Measurements from ENCODE around the gene AFF2.
"Not testable (repeated sequence)": the region's sequence is repeated elsewhere in the genome, so short reads cannot be mapped to it uniquely, and the experiment has no call there.

AFF2 gene

GRCh38 chrX:148903176-148903575 is 402.8 kb downstream of the AFF2 start:
- H3K4me1 ChIP-seq (ENCODE audit: insufficient read depth, low read length), result no peaks in the 10 kb centered on the region
- H3K9me3 ChIP-seq (ENCODE audit: insufficient read depth, low read depth, low read length), result no peaks in the 10 kb centered on the region
- 97% methylated on average over 2 of the region's 3 CpGs for WGBS

GRCh38 chrX:148904421-148905111 is 404.1 kb downstream of the AFF2 start:
- no peaks in the 10 kb centered on the region for H3K36me3 ChIP-seq (ENCODE audit: insufficient read depth, low read length)

More at GRCh38 chrX:148903176-148903575, 402.8 kb downstream of the AFF2 start:
- Histone ChIP-seq H3K4me3 (ENCODE audit: low read length) (no peak overlapping the region), H3K27me3 (ENCODE audit: insufficient read depth, low read length) (no peaks in the 10 kb centered on the region), H3K27ac (ENCODE audit: low read depth, low read length) (no peak overlapping the region), H3K36me3 (ENCODE audit: insufficient read depth, low read length) (no peaks in the 10 kb centered on the region), H3K9ac (ENCODE audit: low read depth, low read length) (no peak overlapping the region)

DNA sequence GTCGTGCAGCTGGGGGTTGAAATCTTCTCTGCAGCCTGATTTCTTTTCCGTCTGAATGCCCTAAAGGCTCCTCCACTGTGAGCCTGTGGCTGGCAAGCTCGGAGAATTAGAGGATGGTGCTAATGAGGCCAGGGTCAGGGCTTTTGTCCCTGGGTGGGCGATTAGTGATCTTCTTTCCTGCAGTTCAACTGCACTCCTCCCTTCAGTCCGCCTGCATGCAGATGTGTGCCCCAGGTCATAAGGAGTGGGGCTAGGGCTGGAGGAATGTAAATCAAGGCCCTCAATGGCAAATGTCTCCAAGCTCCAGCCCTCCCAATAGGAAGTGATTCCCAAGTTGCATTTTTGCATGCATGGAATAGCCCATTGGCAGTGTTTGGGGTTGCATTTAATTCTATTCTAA is 405.0 kb downstream of the AFF2 start:
- no peak overlapping the region for H3K4me3 ChIP-seq (ENCODE audit: low read length)
- H3K27me3 ChIP-seq (ENCODE audit: insufficient read depth, low read length), result no peaks in the 10 kb centered on the region
- no peak overlapping the region for H3K9ac ChIP-seq (ENCODE audit: low read depth, low read length)
- H3K36me3 ChIP-seq (ENCODE audit: insufficient read depth, low read length), result no peaks in the 10 kb centered on the region
- H3K9me3 ChIP-seq (ENCODE audit: insufficient read depth, low read depth, low read length), result no peaks in the 10 kb centered on the region
- no peaks in the 10 kb centered on the region for H3K4me1 ChIP-seq (ENCODE audit: insufficient read depth, low read length)
- 33% methylated on average over 4 of the region's 5 CpGs for WGBS
- H3K27ac ChIP-seq (ENCODE audit: low read depth, low read length), result no peak overlapping the region

More at GRCh38 chrX:148904421-148905111, 404.1 kb downstream of the AFF2 start:
- no peak overlapping the region for H3K4me3 ChIP-seq (ENCODE audit: low read length)
- 87% methylated on average over 3 of the region's 3 CpGs for WGBS
- H3K9me3 ChIP-seq (ENCODE audit: insufficient read depth, low read depth, low read length), result no peaks in the 10 kb centered on the region
- H3K4me1 ChIP-seq (ENCODE audit: insufficient read depth, low read length), result no peaks in the 10 kb centered on the region
- H3K9ac ChIP-seq (ENCODE audit: low read depth, low read length), result no peak overlapping the region
- no peak overlapping the region for H3K27ac ChIP-seq (ENCODE audit: low read depth, low read length)
- no peaks in the 10 kb centered on the region for H3K27me3 ChIP-seq (ENCODE audit: insufficient read depth, low read length)

DNA sequence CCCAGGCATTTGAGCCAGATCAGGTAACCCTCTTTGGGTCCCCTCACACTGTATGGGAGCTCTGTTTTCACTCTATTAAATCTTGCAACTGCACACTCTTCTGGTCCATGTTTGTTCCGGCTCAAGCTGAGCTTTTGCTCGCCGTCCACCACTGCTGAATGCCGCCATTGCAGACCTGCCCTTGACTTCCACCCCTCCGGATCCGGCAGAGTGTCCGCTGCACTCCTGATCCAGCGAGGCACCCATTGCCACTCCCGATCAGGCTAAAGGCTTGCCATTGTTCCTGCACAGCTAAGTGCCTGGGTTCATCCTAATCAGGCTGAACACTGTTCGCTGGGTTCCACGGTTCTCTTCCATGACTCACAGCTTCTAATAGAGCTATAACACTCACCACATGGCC is 406.2 kb downstream of the AFF2 start:
- not testable (repeated sequence) for H3K4me1 ChIP-seq (ENCODE audit: insufficient read depth, low read length); H3K9ac ChIP-seq (ENCODE audit: low read depth, low read length); H3K27me3 ChIP-seq (ENCODE audit: insufficient read depth, low read length); H3K36me3 ChIP-seq (ENCODE audit: insufficient read depth, low read length); H3K9me3 ChIP-seq (ENCODE audit: insufficient read depth, low read depth, low read length); H3K27ac ChIP-seq (ENCODE audit: low read depth, low read length); H3K4me3 ChIP-seq (ENCODE audit: low read length)
- WGBS, result 96% methylated on average over 11 of the region's 11 CpGs

DNA sequence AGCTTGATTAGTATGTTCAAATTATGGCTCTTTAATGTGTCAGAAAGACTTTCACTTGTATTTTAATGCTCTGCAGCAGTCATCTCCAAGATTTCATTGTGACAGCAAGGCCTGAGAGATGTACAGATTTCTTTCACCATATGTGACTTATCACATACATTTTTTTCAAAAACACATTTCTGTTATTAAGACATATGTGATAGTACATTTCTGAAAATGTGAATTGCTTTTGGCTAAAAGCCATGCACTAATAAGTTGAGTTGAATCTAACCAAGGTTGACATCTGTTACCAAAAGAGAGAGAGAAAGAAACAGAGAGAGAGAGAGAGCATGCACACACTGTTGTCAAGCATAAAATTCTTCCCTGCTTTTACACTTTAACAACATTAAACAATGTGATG is 409.3 kb downstream of the AFF2 start:
- H3K36me3 ChIP-seq (ENCODE audit: insufficient read depth, low read length), result no peaks in the 10 kb centered on the region
- no peak overlapping the region for H3K4me3 ChIP-seq (ENCODE audit: low read length)
- no peak overlapping the region for H3K27ac ChIP-seq (ENCODE audit: low read depth, low read length)
- H3K9ac ChIP-seq (ENCODE audit: low read depth, low read length), result no peak overlapping the region
- H3K4me1 ChIP-seq (ENCODE audit: insufficient read depth, low read length), result no peaks in the 10 kb centered on the region
- H3K27me3 ChIP-seq (ENCODE audit: insufficient read depth, low read length), result no peaks in the 10 kb centered on the region
- no peaks in the 10 kb centered on the region for H3K9me3 ChIP-seq (ENCODE audit: insufficient read depth, low read depth, low read length)

DNA sequence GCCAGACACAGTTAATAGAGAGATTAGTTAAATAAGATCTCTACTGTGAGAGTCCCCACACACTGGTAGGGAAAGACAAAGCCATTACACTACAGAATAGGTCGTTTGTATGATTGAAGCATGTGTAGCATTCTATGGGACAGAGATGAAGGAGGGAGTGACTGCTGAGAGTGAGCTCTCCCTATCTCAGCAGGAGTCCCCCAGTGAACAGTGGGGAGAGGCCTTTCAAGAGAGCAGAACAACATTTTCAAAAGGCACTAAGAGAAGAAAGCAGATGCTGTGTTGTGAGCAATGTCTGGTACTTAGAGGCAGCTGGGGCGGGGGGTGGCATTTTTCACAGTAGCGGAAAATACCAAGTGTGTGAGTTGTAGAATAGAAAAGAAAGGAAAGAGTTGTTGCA is 413.6 kb downstream of the AFF2 start:
- no peak overlapping the region for H3K4me3 ChIP-seq (ENCODE audit: low read length)
- no peaks in the 10 kb centered on the region for H3K27me3 ChIP-seq (ENCODE audit: insufficient read depth, low read length)
- H3K27ac ChIP-seq (ENCODE audit: low read depth, low read length), result no peak overlapping the region
- WGBS, result 72% methylated on average over 3 of the region's 3 CpGs
- H3K9me3 ChIP-seq (ENCODE audit: insufficient read depth, low read depth, low read length), result no peaks in the 10 kb centered on the region
- no peak overlapping the region for H3K9ac ChIP-seq (ENCODE audit: low read depth, low read length)
- H3K4me1 ChIP-seq (ENCODE audit: insufficient read depth, low read length), result no peaks in the 10 kb centered on the region
- H3K36me3 ChIP-seq (ENCODE audit: insufficient read depth, low read length), result no peaks in the 10 kb centered on the region

DNA sequence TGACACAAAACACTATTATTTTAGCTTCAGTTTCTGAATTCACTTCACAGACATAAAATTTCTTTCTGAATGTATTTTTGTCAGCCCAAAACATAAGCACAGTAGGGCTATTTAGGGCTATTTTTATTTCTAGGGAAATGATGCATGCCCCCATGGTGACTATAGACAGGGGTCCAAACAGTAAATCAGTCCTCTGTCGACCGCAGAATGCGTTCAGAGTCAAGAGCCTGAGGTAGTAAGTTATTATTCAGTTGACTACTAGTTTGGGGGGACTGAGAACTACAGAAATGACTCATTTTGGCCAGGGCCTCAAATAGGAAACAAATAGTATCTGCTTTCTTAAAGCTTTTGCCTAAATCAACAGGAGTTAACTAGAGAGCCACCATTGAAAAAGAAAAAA is 414.4 kb downstream of the AFF2 start:
- H3K36me3 ChIP-seq (ENCODE audit: insufficient read depth, low read length), result no peaks in the 10 kb centered on the region
- H3K4me3 ChIP-seq (ENCODE audit: low read length), result no peak overlapping the region
- no peak overlapping the region for H3K27ac ChIP-seq (ENCODE audit: low read depth, low read length)
- H3K27me3 ChIP-seq (ENCODE audit: insufficient read depth, low read length), result no peaks in the 10 kb centered on the region
- WGBS, result 89% methylated on average over 3 of the region's 3 CpGs
- H3K9me3 ChIP-seq (ENCODE audit: insufficient read depth, low read depth, low read length), result no peaks in the 10 kb centered on the region
- no peaks in the 10 kb centered on the region for H3K4me1 ChIP-seq (ENCODE audit: insufficient read depth, low read length)
- no peak overlapping the region for H3K9ac ChIP-seq (ENCODE audit: low read depth, low read length)

GRCh38 chrX:148915474-148915873 is 415.1 kb downstream of the AFF2 start:
- Histone ChIP-seq H3K27ac (ENCODE audit: low read depth, low read length) (no peak overlapping the region), H3K36me3 (ENCODE audit: insufficient read depth, low read length) (no peaks in the 10 kb centered on the region), H3K9ac (ENCODE audit: low read depth, low read length) (no peak overlapping the region), H3K27me3 (ENCODE audit: insufficient read depth, low read length) (no peaks in the 10 kb centered on the region), H3K4me3 (ENCODE audit: low read length) (no peak overlapping the region), H3K9me3 (ENCODE audit: insufficient read depth, low read depth, low read length) (no peaks in the 10 kb centered on the region), H3K4me1 (ENCODE audit: insufficient read depth, low read length) (no peaks in the 10 kb centered on the region)
- 94% methylated on average over 2 of the region's 5 CpGs for WGBS

DNA sequence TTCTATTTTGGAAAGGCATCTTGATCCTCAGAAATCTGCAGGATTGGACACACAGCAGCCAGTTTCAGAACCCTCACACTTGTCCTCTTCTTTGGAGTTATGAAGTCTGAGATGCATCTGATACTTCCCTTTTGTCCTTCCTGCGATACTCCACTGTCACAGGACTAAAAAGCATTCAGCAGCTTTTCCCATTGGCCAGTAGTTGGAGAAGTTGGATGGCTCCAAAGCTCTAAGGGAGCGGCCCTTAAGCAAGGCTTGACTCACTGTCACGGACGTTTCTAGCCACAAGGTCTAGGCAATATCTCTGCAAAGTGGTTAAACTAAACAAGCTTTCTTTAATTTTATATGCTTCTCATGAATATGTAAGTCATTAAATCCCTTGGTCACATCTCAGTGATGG is 417.0 kb downstream of the AFF2 start:
- H3K27ac ChIP-seq (ENCODE audit: low read depth, low read length), result no peak overlapping the region
- H3K36me3 ChIP-seq (ENCODE audit: insufficient read depth, low read length), result no peaks in the 10 kb centered on the region
- H3K9ac ChIP-seq (ENCODE audit: low read depth, low read length), result no peak overlapping the region
- no peaks in the 10 kb centered on the region for H3K4me1 ChIP-seq (ENCODE audit: insufficient read depth, low read length)
- 97% methylated on average over 4 of the region's 4 CpGs for WGBS
- no peak overlapping the region for H3K4me3 ChIP-seq (ENCODE audit: low read length)
- no peaks in the 10 kb centered on the region for H3K9me3 ChIP-seq (ENCODE audit: insufficient read depth, low read depth, low read length)
- H3K27me3 ChIP-seq (ENCODE audit: insufficient read depth, low read length), result no peaks in the 10 kb centered on the region

DNA sequence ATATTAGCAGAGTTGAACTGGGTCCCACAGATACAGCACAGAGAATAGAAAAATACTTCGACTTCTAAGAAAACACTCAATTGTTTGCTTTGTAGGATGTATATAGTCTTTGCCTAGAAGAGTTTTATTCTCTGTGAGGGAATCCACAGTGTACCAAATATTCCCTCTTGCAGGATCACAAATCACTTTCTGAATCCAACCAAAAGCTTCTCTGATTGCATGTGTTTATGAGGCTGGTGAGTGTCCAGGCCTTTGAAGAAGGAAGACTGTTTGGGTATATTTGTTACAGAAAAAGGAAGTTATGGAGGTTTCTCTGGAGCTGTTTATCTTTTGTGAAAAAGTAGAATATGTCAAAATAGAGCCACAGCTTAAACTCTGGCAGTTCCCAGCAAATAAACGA is 423.2 kb downstream of the AFF2 start:
- H3K27ac ChIP-seq (ENCODE audit: low read depth, low read length), result no peak overlapping the region
- H3K27me3 ChIP-seq (ENCODE audit: insufficient read depth, low read length), result no peaks in the 10 kb centered on the region
- WGBS, result no CpG with 5 or more reads among the region's 2 CpGs
- no peaks in the 10 kb centered on the region for H3K36me3 ChIP-seq (ENCODE audit: insufficient read depth, low read length)
- no peak overlapping the region for H3K4me3 ChIP-seq (ENCODE audit: low read length)
- no peaks in the 10 kb centered on the region for H3K4me1 ChIP-seq (ENCODE audit: insufficient read depth, low read length)
- H3K9ac ChIP-seq (ENCODE audit: low read depth, low read length), result no peak overlapping the region
- no peaks in the 10 kb centered on the region for H3K9me3 ChIP-seq (ENCODE audit: insufficient read depth, low read depth, low read length)

- Histone ChIP-seq H3K4me1 (ENCODE audit: insufficient read depth, low read length) (no peaks in the 10 kb centered on the region), H3K27me3 (ENCODE audit: insufficient read depth, low read length) (no peaks in the 10 kb centered on the region), H3K9ac (ENCODE audit: low read depth, low read length) (no peak overlapping the region), H3K36me3 (ENCODE audit: insufficient read depth, low read length) (no peaks in the 10 kb centered on the region), H3K27ac (ENCODE audit: low read depth, low read length) (no peak overlapping the region), H3K9me3 (ENCODE audit: insufficient read depth, low read depth, low read length) (no peaks in the 10 kb centered on the region), H3K4me3 (ENCODE audit: low read length) (no peak overlapping the region)
- whole genome bisulfite sequencing, result 97% methylated on average over 2 of the region's 4 CpGs
Observed at GRCh38 chrX:148926371-148926770, 426.0 kb downstream of the AFF2 start.

GRCh38 chrX:148928811-148929210 is 428.4 kb downstream of the AFF2 start:
- no peak overlapping the region for H3K9ac ChIP-seq (ENCODE audit: low read depth, low read length)
- H3K4me3 ChIP-seq (ENCODE audit: low read length), result no peak overlapping the region
- H3K4me1 ChIP-seq (ENCODE audit: insufficient read depth, low read length), result no peaks in the 10 kb centered on the region
- no peak overlapping the region for H3K27ac ChIP-seq (ENCODE audit: low read depth, low read length)
- H3K9me3 ChIP-seq (ENCODE audit: insufficient read depth, low read depth, low read length), result no peaks in the 10 kb centered on the region
- WGBS, result 100% methylated on average over 1 of the region's 1 CpG
- H3K36me3 ChIP-seq (ENCODE audit: insufficient read depth, low read length), result no peaks in the 10 kb centered on the region
- no peaks in the 10 kb centered on the region for H3K27me3 ChIP-seq (ENCODE audit: insufficient read depth, low read length)
